ENCODE results near the gene HSPD1. TPM values are rescaled to one million over a fixed set of nuclear protein-coding genes. Genes with fewer than 3 reads are reported as not detected.

Gene HSPD1
- total RNA-seq, 1 donor from 2014 or later = 351 TPM

GRCh38 chr2:197446844-197447243 lies 52.8 kb downstream of the HSPD1 start:
- intact Hi-C loops (cut with micrococcal nuclease) = no loop called here

DNA sequence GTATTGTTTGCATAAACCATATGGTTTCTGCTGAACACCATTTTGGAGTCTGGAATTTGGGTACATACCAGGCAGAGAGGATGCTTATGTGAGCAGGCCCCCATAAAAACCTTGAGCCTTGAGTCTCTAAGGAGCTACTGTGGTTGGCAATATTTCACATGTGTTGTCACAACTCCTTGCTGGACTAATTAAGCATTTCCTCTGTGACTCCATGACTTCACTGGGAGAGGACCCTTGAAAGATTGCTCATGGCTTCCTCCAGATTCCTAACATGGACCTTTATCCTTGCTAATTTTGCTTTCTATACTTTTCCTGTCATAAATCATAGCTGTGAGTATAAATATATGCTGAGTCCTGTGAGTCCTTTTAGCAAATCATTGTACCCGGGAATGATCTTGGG lies 53.9 kb downstream of the HSPD1 start:
- intact Hi-C loops (cut with micrococcal nuclease) = no loop called here

GRCh38 chr2:197442857-197443256 lies 56.8 kb downstream of the HSPD1 start:
- intact Hi-C loops (cut with micrococcal nuclease) = no loop called here

DNA sequence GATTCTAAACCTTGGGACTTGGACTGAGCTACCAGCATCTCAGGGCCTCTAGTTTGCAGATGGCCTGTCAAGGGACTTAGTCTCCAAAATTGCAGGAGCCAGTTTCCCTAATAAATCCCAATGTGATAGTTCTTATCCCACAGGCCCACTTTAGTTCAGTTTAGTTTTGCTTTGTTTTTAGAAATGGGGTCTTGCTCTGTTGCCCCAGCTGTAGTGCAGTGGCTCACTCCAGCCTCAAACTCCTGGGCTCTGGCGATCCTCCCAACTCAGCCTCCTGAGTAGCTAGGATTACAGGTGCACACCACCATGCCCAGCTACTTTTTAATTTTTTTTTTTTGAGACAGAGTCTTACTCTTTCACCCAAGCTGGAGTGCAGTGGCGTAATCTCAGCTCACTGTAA lies 62.3 kb downstream of the HSPD1 start:
- intact Hi-C loops (cut with micrococcal nuclease) = loop anchor here (10.0 kb wide), 1 partner anchor 1273 kb away; no protein-coding TSS in a partner anchor

Other genes with a start within 250 kb of the HSPD1 start
- gene ANKRD44, start 189.1 kb downstream of the HSPD1 start, total RNA-seq = 214 and 234 TPM in 2 replicates
- 298 and 310 TPM in 2 replicates for gene SF3B1, start 64.8 kb downstream of the HSPD1 start, total RNA-seq
- gene COQ10B, start 46.3 kb downstream of the HSPD1 start, total RNA-seq = 22.2 and 24.6 TPM in 2 replicates
- 145 and 151 TPM in 2 replicates for gene HSPE1, start 539 bp upstream of the HSPD1 start, total RNA-seq
- 17.0 and 20.9 TPM in 2 replicates for gene MOB4, start 16.2 kb upstream of the HSPD1 start, total RNA-seq
- not detected in 2 replicates for gene RFTN2, start 175.7 kb upstream of the HSPD1 start, total RNA-seq
- 15.0 and 16.4 TPM in 2 replicates for gene MARS2, start 205.5 kb upstream of the HSPD1 start, total RNA-seq